Measurements from ENCODE around the gene TFR2. TPM values are rescaled to one million over a fixed set of nuclear protein-coding genes. Genes with fewer than 3 reads are reported as not detected.

Gene TFR2
- total RNA-seq, 1 donor from 2014 or later, result 2.2 TPM

GRCh38 chr7:100654908-100655831 is 13.8 kb upstream of the TFR2 start:
- DNase-seq (ENCODE audit: low spot score), result no peak

GRCh38 chr7:100649826-100650565 is 8.6 kb upstream of the TFR2 start:
- DNase-seq (ENCODE audit: low spot score), result no peak

GRCh38 chr7:100642534-100642907 is 1.2 kb upstream of the TFR2 start:
- DNase-seq (ENCODE audit: low spot score), result no peak

GRCh38 chr7:100641860-100642533 is 645 bp upstream of the TFR2 start:
- DNase-seq (ENCODE audit: low spot score), result no peak

- DNase-seq (ENCODE audit: low spot score), result no peak
Observed at GRCh38 chr7:100640517-100641440, 573 bp downstream of the TFR2 start.

GRCh38 chr7:100639995-100640516 is 1.3 kb downstream of the TFR2 start:
- no peak for DNase-seq (ENCODE audit: low spot score)

GRCh38 chr7:100632951-100633717 is 8.2 kb downstream of the TFR2 start:
- DNase-seq (ENCODE audit: low spot score), result no peak

GRCh38 chr7:100630066-100630465 is 11.3 kb downstream of the TFR2 start:
- no peak for DNase-seq (ENCODE audit: low spot score)

- DNase-seq (ENCODE audit: low spot score), result no peak
Observed at GRCh38 chr7:100629117-100629716, 12.1 kb downstream of the TFR2 start.

- no peak for DNase-seq (ENCODE audit: low spot score)
Observed at GRCh38 chr7:100627238-100627549, 14.2 kb downstream of the TFR2 start.

GRCh38 chr7:100626530-100627237 is 14.7 kb downstream of the TFR2 start:
- peak; percentile 83 for DNase-seq (ENCODE audit: low spot score)

- no peak for DNase-seq (ENCODE audit: low spot score)
Observed at GRCh38 chr7:100626055-100626454, 15.3 kb downstream of the TFR2 start.

GRCh38 chr7:100623951-100624824 is 17.2 kb downstream of the TFR2 start:
- DNase-seq (ENCODE audit: low spot score), result no peak

- DNase-seq (ENCODE audit: low spot score), result no peak
Observed at GRCh38 chr7:100621554-100621953, 19.8 kb downstream of the TFR2 start.

- DNase-seq (ENCODE audit: low spot score), result no peak
Observed at GRCh38 chr7:100620804-100621203, 20.5 kb downstream of the TFR2 start.

- no peak for DNase-seq (ENCODE audit: low spot score)
Observed at GRCh38 chr7:100620239-100620638, 21.1 kb downstream of the TFR2 start.

GRCh38 chr7:100614308-100614861 is 27.0 kb downstream of the TFR2 start:
- DNase-seq (ENCODE audit: low spot score), result no peak
